ENCODE data around the gene DEK.

- TF ChIP-seq SP1 (IDR thresholded peaks at IDR 0.05): no peak
- TF ChIP-seq, protein P1, sequence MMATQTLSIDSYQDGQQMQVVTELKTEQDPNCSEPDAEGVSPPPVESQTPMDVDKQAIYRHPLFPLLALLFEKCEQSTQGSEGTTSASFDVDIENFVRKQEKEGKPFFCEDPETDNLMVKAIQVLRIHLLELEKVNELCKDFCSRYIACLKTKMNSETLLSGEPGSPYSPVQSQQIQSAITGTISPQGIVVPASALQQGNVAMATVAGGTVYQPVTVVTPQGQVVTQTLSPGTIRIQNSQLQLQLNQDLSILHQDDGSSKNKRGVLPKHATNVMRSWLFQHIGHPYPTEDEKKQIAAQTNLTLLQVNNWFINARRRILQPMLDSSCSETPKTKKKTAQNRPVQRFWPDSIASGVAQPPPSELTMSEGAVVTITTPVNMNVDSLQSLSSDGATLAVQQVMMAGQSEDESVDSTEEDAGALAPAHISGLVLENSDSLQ (IDR thresholded peaks at IDR 0.05): no peak
- TF ChIP-seq BHLHE40 (IDR thresholded peaks at IDR 0.05; ENCODE audit: borderline replicate concordance): no peak
- no peak for TF ChIP-seq TARDBP (IDR thresholded peaks at IDR 0.05)
- TF ChIP-seq NFRKB (IDR thresholded peaks at IDR 0.05): no peak
- no peak for TF ChIP-seq FOXM1 (IDR thresholded peaks at IDR 0.05; ENCODE audit: borderline replicate concordance)
- no peak for TF ChIP-seq HDGF (IDR thresholded peaks at IDR 0.05; ENCODE audit: borderline replicate concordance)
Measured at GRCh38 chr6:18179770-18180356, 84.5 kb downstream of the DEK start.
